NT2/D1 (cell line): ENCODE data around the gene PAGE2B.

ENCODE experiments used
- SUZ12 ChIP-seq: IDR thresholded peaks from 2 replicates; pipeline ENCODE4 v1.6.1; 2011; ENCODE audit not compliant: insufficient read length, insufficient read depth; ENCODE audit errors: extremely low read depth
- YY1 ChIP-seq: IDR thresholded peaks from 2 replicates; pipeline ENCODE4 v1.6.1; 2011; ENCODE audit not compliant: insufficient read length, insufficient read depth
- ZNF274 ChIP-seq: IDR thresholded peaks from 2 replicates; pipeline ENCODE4 v1.6.1; 2011; ENCODE audit warnings: mild to moderate bottlenecking, low read depth, low read length

DNA sequence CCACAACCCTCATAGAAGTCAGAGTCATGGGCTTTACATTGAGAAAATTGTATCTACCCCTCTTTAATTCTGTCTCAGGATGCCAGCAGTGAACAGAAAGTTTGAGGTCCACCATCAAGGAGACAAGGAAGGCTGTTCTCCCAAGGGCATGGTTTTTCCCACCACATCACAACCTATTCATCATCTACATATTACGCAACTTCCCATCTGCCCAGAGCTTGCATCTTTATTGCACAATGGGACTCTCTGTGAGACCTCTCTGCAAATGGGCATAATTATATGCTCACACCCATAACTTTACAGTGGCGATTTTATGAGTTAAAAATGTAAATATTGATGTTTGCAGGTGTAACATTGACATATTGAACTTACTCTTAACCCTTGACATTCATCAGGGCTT is 52.9 kb downstream of the PAGE2B start:
- TF ChIP-seq ZNF274 (no peak), YY1 (no peak), SUZ12 (no peak)
